ENCODE data around the gene HMG20A.

- TF ChIP-seq CTCF (IDR thresholded peaks at IDR 0.05) = no peak
- no peak for TF ChIP-seq REST (IDR thresholded peaks at IDR 0.05; ENCODE audit: insufficient read depth in 1 of 2, low read depth in 2 of 2, low read length in 1 of 2)
- no peak for TF ChIP-seq POLR2AphosphoS5 (IDR thresholded peaks at IDR 0.05; ENCODE audit: low read depth, low read length)
- TF ChIP-seq SIN3A (IDR thresholded peaks at IDR 0.05; ENCODE audit: borderline replicate concordance, insufficient read depth, low read depth, low read length) = no peak
- no peak for TF ChIP-seq TCF7L2 (IDR thresholded peaks at IDR 0.05; ENCODE audit: low read depth, low read length)
Measured at GRCh38 chr15:77529394-77530159, 108.9 kb downstream of the HMG20A start.

Measured in Panc1 (cell line).